Limb (tissue), 2 donors: ENCODE measurements around the gene TOP2A.
"Not testable (repeated sequence)": the region's sequence is repeated elsewhere in the genome, so short reads cannot be mapped to it uniquely, and the experiment has no call there.

Source experiments
- DNase-seq, 2 donors: peaks; one replicate each; pipeline ENCODE4 v3.0.0-alpha.2; 2016; ENCODE audit errors: extremely low spot score in 2 of 2

TOP2A gene

GRCh38 chr17:40378966-40379365 lies 38.7 kb downstream of the TOP2A start:
- DNase-seq, result no peak

- DNase-seq, result no peak
Observed at GRCh38 chr17:40377832-40378231, 39.9 kb downstream of the TOP2A start.

- DNase-seq, result not testable (repeated sequence)
Observed at GRCh38 chr17:40376541-40376940, 41.2 kb downstream of the TOP2A start.

- not testable (repeated sequence) for DNase-seq
Observed at GRCh38 chr17:40375786-40376185, 41.9 kb downstream of the TOP2A start.

- no peak for DNase-seq
Observed at GRCh38 chr17:40374821-40375498, 42.7 kb downstream of the TOP2A start.

GRCh38 chr17:40373999-40374398 lies 43.7 kb downstream of the TOP2A start:
- DNase-seq, result no peak

GRCh38 chr17:40373324-40373723 lies 44.4 kb downstream of the TOP2A start:
- no peak for DNase-seq

GRCh38 chr17:40372644-40373043 lies 45.1 kb downstream of the TOP2A start:
- DNase-seq, result not testable (repeated sequence)

- DNase-seq, result no peak
Observed at GRCh38 chr17:40372031-40372430, 45.7 kb downstream of the TOP2A start.

- no peak for DNase-seq
Observed at GRCh38 chr17:40371261-40371929, 46.3 kb downstream of the TOP2A start.

- DNase-seq, result no peak
Observed at GRCh38 chr17:40369923-40370322, 47.8 kb downstream of the TOP2A start.

GRCh38 chr17:40367728-40368127 lies 50.0 kb downstream of the TOP2A start:
- not testable (repeated sequence) for DNase-seq

- DNase-seq, result no peak
Observed at GRCh38 chr17:40366861-40367518, 50.7 kb downstream of the TOP2A start.

GRCh38 chr17:40366076-40366860 lies 51.4 kb downstream of the TOP2A start:
- DNase-seq, result no peak

- no peak for DNase-seq
Observed at GRCh38 chr17:40364906-40365305, 52.8 kb downstream of the TOP2A start.

GRCh38 chr17:40364121-40364861 lies 53.4 kb downstream of the TOP2A start, which contains the start of gene GJD3:
Gene GJD3 (minus strand): TSS chr17:40364737. CDS start chr17:40363815, 922 bp downstream.
- DNase-seq, result no peak

- DNase-seq, result peak in 1 of 2 donors; percentile 64
Observed at GRCh38 chr17:40363111-40363827, 54.4 kb downstream of the TOP2A start.

- DNase-seq, result peak in 1 of 2 donors; percentile 82
Observed at GRCh38 chr17:40362696-40363110, 55.0 kb downstream of the TOP2A start.

GRCh38 chr17:40361925-40362695 lies 55.6 kb downstream of the TOP2A start:
- DNase-seq, result no peak
